ENCODE data around the gene ADTRP.

The ADTRP gene

DNA sequence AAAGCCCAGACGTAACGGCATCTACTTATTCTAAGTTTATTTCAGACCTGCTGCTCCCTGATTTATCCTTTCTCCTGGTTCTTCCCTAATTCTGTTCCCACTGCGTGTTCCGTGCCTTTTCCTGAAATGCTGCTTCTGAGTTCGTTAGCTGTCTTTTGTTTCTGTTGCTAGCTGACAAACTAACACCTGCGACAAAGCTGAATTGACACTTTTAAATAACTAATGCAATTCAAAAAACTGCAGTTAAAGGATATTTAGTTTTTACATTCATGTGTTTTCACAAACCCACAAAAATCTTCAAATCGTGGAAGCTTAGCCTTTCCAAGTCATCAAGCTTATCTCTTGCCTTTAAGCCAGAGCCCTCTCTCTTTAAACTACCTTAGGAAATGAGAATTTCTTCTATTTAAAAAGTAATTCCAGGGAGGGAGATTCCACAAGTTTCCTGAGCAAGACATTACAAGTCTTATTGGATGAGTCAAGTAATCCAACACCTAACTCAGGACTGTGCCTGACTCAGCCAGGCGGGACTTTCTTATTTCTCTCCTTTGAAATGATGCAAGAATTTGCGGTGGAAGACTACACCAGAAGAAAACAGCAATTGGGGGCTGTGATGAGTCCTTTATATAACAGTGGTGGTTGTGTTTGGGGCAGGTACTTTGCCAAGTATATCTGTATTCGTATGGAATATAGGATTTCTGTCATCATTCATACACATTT, 6.3 kb downstream of the ADTRP start:
- no peak for DNase-seq

DNA sequence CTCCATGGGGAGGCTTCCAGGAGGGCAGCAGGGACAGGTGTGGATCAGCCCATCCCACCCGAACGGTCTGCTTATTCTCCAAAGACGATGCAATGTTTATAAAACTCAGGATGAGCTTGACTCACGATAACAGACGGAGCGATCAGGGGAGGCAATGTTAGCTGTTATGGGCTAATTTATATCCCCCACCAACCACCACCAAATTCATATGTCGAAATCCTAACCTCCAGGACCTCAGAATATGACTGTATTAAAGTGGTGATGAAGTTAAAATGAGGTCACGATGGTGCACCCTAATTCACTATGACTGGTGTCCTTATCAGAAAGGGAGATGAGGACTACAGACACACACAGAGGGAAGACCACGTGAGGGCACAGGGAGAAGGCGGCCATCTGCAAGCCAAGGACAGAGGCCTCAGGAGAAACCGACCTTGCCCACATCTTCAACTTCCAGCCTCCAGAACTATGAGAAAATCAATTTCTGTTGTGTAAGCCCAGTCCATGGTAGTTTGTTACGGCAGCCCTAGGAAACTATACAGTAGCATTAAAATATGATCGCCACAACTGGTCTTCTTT, 7.0 kb downstream of the ADTRP start:
- DNase-seq = no peak

GRCh38 chr6:11770546-11771466, 7.8 kb downstream of the ADTRP start:
- DNase-seq = peak; percentile 11

DNA sequence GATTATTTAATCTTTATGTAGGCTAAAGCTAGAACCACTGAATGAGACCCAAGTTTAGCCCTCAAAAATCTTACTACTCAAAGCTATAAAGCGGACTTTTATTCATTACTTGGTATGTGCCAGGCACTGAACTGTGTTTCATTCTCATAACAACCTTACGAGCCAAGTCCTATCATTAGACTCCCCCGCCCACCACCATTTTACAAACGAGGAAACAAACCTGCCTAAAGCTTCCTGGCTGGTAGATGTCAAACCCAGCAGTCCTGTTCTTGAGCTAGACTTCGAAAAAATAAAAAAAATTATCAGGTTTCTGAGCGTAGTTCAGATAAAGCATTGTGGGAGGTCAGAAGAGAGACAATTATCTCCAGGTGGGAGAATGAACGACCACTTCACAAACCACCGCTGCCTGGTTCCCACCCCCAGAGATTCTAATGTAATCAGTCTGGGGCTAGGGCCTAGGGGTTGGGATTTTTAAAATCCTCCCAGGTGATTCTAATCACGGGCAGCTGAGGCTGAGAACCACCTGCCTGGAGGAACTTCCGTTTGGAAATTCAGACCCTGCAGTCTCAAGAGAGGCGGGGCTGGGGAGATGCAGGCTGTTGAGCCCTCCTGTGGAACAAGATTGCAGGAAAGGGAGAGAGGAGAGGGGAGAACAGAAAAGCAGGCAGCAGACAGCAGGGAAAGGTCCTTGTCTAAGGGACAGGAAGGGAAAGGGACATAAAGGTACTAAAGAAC, 8.6 kb downstream of the ADTRP start:
- peak; percentile 14 for DNase-seq

DNA sequence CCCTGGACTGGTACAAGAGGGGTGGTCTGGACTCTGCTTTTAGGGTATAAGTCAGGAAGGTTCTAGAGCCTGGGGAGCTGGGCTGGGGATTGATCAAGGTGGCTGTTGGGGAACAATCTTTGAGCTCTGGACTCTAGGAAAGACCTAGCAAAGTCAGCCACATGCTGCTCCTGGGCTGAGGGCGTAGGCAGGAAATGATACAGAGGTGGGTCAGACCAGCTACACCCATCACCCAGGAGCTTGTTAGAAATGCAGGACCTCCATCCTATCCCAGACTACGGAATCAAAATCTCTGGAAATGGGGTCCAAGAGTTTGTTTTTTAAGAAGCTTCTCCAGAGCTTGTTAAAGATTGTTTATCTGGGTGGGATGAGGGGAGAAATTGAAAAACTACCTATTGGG, 9.4 kb downstream of the ADTRP start:
- no peak for DNase-seq

GRCh38 chr6:11767978-11768756, 10.4 kb downstream of the ADTRP start:
- no peak for DNase-seq

DNA sequence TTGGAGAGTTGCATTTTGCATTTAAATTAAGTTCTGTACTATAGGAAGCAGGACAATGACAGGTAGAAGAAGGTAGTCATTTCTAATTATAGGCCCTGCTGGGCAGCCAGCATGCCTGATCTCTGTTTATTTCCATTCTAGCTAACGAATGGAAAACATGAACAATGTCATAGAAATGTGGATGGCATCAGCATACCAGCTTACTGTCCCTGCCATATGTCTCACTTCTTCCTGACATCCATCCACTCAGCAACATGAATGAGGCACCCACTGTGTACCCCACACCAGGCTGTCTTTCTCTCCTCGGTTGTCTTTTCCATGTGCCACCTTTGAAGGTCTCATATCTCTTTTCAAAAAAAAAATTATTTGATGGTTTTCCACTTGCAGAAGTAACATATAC, 11.1 kb downstream of the ADTRP start:
- DNase-seq = no peak

- DNase-seq = peak; percentile 53
Measured at GRCh38 chr6:11766589-11767450, 11.8 kb downstream of the ADTRP start.

- no peak for DNase-seq
Measured at GRCh38 chr6:11766043-11766442, 12.6 kb downstream of the ADTRP start.

- DNase-seq = no peak
Measured at GRCh38 chr6:11764250-11764604, 14.4 kb downstream of the ADTRP start.

DNA sequence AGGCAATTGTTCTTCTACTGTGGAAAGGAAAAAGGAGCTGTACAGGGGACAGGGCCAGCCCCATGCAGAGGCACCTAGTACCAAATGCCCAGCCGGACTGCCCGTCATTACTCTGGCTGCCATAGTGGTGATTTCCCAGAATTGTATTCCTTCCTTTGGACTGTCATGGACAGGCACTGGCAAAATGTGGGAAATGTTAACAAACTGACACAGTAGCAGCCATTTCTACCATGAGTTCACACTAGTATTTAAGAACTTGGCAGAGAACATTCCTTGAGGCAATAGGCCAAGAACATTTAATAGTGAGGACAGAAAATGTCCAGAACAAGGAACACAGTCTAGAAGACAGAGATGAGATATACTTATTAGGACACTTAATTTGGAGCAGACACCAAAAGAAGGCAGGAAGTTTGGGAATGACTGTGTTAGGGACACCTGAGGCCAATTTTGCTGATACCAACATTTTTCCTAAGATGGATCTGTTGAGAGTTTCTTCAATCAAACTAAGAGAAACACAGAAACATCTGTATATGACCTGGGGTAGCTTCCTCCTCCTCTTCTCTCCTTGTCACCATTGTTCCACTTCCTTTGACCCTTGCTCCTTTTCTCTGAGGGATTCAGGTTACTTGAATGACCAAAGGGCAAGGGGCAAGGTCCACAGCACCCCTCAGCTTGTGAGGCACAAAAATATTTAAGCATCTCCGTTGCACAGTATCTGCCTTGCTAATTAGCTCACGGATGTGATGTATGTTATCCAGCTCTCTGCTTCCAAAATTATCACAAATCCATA, 14.9 kb downstream of the ADTRP start:
- DNase-seq = no peak

- DNase-seq = no peak
Measured at GRCh38 chr6:11762794-11763459, 15.7 kb downstream of the ADTRP start.

DNA sequence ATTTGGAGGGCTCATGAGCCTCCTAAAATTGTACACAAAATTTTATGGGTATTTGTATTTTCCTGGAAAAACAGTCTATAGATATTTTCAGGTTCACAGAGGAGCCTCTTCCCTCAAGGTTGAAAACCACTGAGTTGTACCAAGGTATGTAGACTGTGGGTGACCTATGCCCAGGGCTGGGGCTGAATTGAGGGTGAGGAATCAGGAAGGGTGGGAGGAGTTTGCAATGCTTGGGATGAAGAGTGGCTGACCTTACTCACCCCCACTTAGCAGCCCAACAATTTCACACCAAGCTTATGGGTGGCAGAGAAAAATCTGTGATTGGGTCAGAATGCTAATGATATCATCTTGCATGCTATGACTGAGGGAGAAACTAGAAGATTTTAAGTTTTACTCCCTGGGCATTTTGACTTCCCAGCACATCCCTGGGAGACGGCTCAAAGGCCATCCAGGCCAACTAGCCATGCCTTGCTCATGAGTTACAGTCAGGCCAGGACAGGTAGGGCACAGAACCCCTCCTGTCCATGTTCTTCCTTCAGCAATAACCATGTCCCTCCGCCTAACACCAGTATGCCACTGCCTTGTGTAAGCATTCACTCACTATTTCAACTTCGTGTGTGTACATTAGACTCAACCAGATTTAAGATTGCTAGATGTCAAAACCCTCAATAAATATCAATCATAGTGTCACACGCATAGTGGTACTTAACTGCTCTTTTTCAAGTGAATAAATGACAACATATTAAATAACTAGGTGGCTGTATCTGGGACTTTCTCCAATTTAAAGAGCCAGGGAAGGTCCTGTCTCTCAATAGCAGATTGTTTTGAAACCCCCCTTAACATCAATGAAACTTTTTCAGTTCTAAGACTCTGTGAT, 16.6 kb downstream of the ADTRP start:
- DNase-seq = no peak

GRCh38 chr6:11760015-11760473, 18.6 kb downstream of the ADTRP start:
- DNase-seq = no peak

DNA sequence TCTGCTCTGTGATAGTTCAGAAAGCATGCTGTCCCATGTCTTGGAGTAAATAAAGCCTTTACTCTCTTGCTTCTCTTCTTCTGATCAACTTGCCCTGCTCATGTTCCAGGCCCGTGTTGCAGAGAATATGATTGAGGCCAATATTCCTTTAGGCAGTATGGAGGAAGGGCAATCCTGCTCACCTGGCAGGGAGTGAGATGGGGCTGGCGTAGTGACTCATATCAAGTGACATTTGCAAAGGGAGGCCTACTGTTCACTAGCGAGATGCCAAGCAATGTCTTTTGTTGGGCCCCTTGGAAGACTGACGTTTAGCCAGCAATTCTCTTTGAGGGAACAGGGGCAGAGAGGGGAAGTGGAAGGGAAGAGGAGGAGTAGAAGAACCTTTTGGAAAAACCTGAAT, 19.7 kb downstream of the ADTRP start:
- DNase-seq = no peak

DNA sequence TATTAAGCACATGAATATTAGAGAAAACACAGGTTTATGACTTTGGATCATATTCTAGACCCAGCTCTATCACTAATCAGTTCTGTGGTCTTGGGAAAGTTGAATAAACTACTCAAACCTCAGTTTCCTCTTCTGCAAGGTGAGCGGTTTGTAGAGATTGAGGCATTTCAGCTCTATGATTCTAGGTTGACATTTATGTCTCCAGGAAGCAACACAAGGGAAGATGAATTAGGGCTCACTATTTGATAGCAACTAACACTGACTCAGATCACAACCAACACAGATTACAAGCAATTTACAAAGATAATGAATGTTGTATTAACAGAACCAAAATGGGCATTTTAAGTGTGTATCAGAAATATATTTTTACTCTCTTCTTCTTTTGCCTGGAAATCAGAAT, 21.9 kb downstream of the ADTRP start:
- DNase-seq = no peak

DNA sequence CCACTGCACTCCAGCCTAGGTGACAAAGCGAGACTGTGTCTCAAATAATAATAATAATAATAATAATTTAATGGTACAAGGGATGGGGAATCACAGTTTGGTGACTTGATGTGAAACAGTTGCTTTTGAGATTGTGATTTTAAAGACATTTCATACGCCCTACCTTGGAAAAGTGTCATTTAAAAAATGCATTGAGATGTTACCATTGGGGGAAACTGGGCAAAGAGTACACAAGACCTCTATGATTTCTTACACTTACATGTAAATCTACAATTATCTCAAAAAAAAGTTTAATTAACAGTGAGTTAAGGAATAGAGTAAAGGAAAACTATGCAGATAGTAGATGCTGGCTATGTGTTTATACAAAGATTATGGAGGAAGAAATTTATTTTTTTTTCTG, 22.3 kb downstream of the ADTRP start:
- no peak for DNase-seq

- no peak for DNase-seq
Measured at GRCh38 chr6:11755725-11756124, 22.9 kb downstream of the ADTRP start.
